T-helper 2 cell treated with Interferon-gamma antibody and Interleukin-4, amounts not matched to agents 100 ng/mL and 5 ng/mL, for 36 hours (primary cell): ENCODE measurements around the gene C16orf96. TPM values are rescaled to one million over a fixed set of nuclear protein-coding genes. Genes with fewer than 3 reads are reported as not detected.

Experiments used
- intact Hi-C: fragments of 100-400 bp; cut with micrococcal nuclease; formaldehyde crosslinking; loops from one replicate; pipeline ENCODE4 v1.15.1; 2023
- total RNA-seq: library from RNA; stranded (reverse); gene quantifications from 2 replicates; pipeline ENCODE4 v1.2.3, GENCODE V29; 2022

C16orf96 gene
- total RNA-seq, 1 donor from 2014 or later = 0.05 TPM

- intact Hi-C loops = no loop called here
Measured at GRCh38 chr16:4639899-4640509, 83.9 kb downstream of the C16orf96 start.

- intact Hi-C loops = no loop called here
Measured at GRCh38 chr16:4640572-4641305, 84.6 kb downstream of the C16orf96 start.

- intact Hi-C loops = no loop called here
Measured at GRCh38 chr16:4641306-4641687, 85.2 kb downstream of the C16orf96 start.

- intact Hi-C loops = no loop called here
Measured at GRCh38 chr16:4641895-4642294, 85.8 kb downstream of the C16orf96 start.

DNA sequence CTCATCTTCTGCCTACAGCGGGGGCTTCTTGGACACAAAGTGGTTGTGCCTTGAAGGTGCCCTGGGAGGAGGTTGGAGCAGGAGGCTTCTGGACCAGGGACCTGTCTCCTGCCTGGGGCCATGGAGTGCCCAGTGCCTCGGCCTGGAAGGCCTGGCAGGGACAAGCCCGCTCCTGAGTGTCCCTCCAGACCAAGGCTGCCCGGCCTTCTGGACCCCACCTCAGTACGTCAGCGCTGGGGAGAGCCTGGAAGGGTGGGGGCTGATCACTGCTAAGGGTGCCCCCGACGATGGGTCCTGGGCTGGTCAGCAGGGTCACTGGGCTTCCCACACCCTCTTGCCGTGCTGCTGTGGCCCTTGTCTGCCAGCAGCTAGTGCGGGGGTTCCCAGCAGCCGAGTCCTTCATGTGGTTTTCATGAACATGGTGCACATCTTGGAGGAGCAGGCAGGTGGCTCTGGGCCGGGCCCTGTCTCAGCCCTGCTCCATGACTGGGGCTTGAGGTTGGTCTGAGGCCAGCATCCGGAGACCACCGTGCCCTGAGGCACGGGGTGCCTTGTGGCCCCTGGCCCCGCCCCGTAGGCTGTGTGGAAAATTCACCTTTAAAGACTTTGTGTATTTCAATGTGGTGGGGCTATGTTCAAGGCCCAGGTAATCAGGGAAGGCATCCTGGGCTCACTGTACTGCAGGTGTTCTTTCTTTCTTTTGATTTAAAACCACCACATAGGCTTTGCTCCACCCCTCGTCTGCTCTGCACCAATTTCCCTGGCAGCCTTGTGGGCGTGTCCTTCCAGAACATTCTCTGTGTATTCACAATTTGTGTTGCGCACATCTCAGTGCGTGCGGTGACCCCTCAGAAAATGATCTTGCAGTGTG lies 90.9 kb downstream of the C16orf96 start:
- intact Hi-C loops = no loop called here

GRCh38 chr16:4647644-4647980 lies 91.5 kb downstream of the C16orf96 start:
- intact Hi-C loops = no loop called here

DNA sequence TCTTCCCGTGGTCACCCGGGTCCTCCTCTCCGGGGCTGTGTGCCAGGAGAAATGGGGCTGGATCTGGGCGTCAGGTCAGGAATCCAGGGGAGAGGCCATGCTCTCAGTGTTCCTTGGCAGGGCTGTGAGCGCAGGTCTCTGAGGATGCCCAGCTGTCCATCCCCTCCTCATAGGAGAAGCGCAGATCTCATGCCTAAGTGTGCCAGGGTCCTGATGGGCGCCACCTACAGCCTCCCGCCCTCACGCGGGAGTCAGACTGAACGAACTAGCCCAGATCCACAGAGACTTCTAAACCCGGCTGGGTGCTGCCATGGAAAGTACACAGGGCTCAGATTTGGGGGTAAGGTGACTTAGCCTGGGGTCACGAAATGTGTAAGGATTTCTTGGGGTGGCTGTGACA lies 92.8 kb downstream of the C16orf96 start:
- intact Hi-C loops = no loop called here

- intact Hi-C loops = loop anchor here (1.0 kb wide), 1 partner anchor 26 kb away; no protein-coding TSS in a partner anchor
Measured at GRCh38 chr16:4649744-4650442, 93.8 kb downstream of the C16orf96 start.

Other genes with a start within 250 kb of the C16orf96 start
- gene GLIS2, start 240.3 kb upstream of the C16orf96 start, total RNA-seq = 0.64 and 0.77 TPM in 2 replicates
- gene PAM16, start 205.0 kb upstream of the C16orf96 start, total RNA-seq = 48.5 and 48.9 TPM in 2 replicates
- not detected in 2 replicates for gene VASN, start 184.5 kb upstream of the C16orf96 start, total RNA-seq
- gene CORO7, start 139.7 kb upstream of the C16orf96 start, total RNA-seq = 200 and 202 TPM in 2 replicates
- 66.0 and 68.6 TPM in 2 replicates for gene DNAJA3, start 130.5 kb upstream of the C16orf96 start, total RNA-seq
- gene NMRAL1, start 81.7 kb upstream of the C16orf96 start, total RNA-seq = 45.1 and 45.7 TPM in 2 replicates
- 77.5 and 79.6 TPM in 2 replicates for gene HMOX2, start 79.9 kb upstream of the C16orf96 start, total RNA-seq
- gene CDIP1, start 17.6 kb upstream of the C16orf96 start, total RNA-seq = 48.6 and 53.6 TPM in 2 replicates
- 19.6 and 22.1 TPM in 2 replicates for gene UBALD1, start 58.5 kb downstream of the C16orf96 start, total RNA-seq
- 87.0 and 87.8 TPM in 2 replicates for gene MGRN1, start 68.5 kb downstream of the C16orf96 start, total RNA-seq
- gene NUDT16L1, start 137.2 kb downstream of the C16orf96 start, total RNA-seq = 33.4 and 34.7 TPM in 2 replicates
- gene ANKS3, start 177.9 kb downstream of the C16orf96 start, total RNA-seq = 12.8 and 15.9 TPM in 2 replicates
- 0.11 and 0.25 TPM in 2 replicates for gene DNAAF8, start 178.2 kb downstream of the C16orf96 start, total RNA-seq
- gene ZNF500, start 210.8 kb downstream of the C16orf96 start, total RNA-seq = 16.1 and 20.2 TPM in 2 replicates
- not detected in 2 replicates for gene SEPTIN12, start 232.0 kb downstream of the C16orf96 start, total RNA-seq
- not detected in 2 replicates for gene SMIM22, start 239.0 kb downstream of the C16orf96 start, total RNA-seq
- 7.0 and 7.3 TPM in 2 replicates for gene ROGDI, start 246.3 kb downstream of the C16orf96 start, total RNA-seq